Nephron progenitor cell (in vitro differentiated cells): ENCODE measurements around the gene MBD4.

Experiments used
- DNase-seq: peaks from one replicate; pipeline ENCODE4 v3.0.0; 2021
- H3K27ac Mint-ChIP-seq: 2 replicates; pipeline ENCODE4 v1.8.0; 2021; ENCODE audit warnings: mild to moderate bottlenecking, moderate library complexity, mixed read lengths
- H3K27me3 Mint-ChIP-seq: 2 replicates; pipeline ENCODE4 v1.8.0; 2021; ENCODE audit warnings: mild to moderate bottlenecking, low read depth, mixed read lengths; ENCODE audit not compliant: poor library complexity
- H3K36me3 Mint-ChIP-seq: 2 replicates; pipeline ENCODE4 v1.8.0; 2021; ENCODE audit warnings: low read depth, mixed read lengths
- H3K4me1 Mint-ChIP-seq: 2 replicates; pipeline ENCODE4 v1.8.0; 2021; ENCODE audit warnings: mixed read lengths
- H3K4me3 Mint-ChIP-seq: 2 replicates; pipeline ENCODE4 v1.8.0; 2021; ENCODE audit warnings: mild to moderate bottlenecking, moderate library complexity, mixed read lengths
- H3K9me3 Mint-ChIP-seq: 2 replicates; pipeline ENCODE4 v1.8.0; 2021; ENCODE audit warnings: mild to moderate bottlenecking, moderate library complexity, mixed read lengths
- TF ChIP-seq, protein P1 (sequence below): fragments of 200-600 bp; sonication (generic); IDR thresholded peaks from 2 replicates; pipeline ENCODE4 v1.5.0; 2021; ENCODE audit warnings: antibody characterized with exemption

Gene MBD4

DNA sequence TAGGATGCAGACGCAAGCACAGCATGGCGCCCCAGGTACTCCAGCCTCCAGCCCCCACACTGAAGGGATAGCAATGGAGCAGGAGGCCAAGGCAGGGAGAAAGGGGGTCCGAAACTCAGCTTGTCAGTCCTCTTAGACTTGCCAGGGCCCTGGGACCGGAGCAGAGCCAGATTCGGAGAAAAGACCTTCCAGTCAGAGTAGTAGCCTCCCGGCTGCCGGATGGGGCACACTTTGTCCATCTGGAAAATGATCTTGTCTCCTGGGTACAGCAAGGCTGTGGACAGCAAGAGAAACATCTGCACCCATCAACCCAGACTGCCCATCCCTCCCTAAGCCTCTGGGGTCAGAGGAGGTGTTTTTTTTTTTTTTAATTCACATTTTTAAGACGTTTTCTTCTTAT lies 35.6 kb downstream of the MBD4 start:
- Mint-ChIP-seq H3K27me3 (peaks cover 5% of the 10 kb centered on the region), H3K4me3 (no peak overlapping the region), H3K27ac (no peak overlapping the region), H3K36me3 (no peaks in the 10 kb centered on the region), H3K4me1 (peaks cover 10% of the 10 kb centered on the region), H3K9me3 (no peaks in the 10 kb centered on the region)
- TF ChIP-seq, protein P1, sequence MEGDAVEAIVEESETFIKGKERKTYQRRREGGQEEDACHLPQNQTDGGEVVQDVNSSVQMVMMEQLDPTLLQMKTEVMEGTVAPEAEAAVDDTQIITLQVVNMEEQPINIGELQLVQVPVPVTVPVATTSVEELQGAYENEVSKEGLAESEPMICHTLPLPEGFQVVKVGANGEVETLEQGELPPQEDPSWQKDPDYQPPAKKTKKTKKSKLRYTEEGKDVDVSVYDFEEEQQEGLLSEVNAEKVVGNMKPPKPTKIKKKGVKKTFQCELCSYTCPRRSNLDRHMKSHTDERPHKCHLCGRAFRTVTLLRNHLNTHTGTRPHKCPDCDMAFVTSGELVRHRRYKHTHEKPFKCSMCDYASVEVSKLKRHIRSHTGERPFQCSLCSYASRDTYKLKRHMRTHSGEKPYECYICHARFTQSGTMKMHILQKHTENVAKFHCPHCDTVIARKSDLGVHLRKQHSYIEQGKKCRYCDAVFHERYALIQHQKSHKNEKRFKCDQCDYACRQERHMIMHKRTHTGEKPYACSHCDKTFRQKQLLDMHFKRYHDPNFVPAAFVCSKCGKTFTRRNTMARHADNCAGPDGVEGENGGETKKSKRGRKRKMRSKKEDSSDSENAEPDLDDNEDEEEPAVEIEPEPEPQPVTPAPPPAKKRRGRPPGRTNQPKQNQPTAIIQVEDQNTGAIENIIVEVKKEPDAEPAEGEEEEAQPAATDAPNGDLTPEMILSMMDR = no peak
- DNase-seq = no peak

DNA sequence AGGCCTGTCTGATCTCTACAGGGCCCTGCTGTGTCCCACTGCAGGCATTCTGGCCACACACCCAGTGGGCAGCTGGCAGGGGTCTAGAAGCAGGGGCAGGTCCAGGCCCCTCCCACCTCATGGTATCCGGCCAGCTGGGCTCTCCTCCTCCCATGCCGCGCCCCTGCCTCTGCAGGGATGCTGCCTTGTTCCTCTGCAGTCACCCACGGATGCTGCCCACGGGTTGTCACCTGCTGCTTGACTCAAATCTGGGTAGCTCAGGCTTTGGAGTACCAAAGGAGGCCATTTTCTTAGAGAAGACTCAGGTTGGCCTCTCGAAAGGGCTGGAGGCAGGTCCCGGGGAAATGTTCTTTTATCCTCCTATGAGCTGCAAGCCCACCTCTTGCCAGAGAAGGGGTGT lies 36.3 kb downstream of the MBD4 start:
- DNase-seq = no peak
- Mint-ChIP-seq H3K9me3 (no peaks in the 10 kb centered on the region), H3K4me3 (no peak overlapping the region), H3K36me3 (no peaks in the 10 kb centered on the region), H3K4me1 (peaks cover 16% of the 10 kb centered on the region), H3K27ac (no peak overlapping the region), H3K27me3 (peaks cover 5% of the 10 kb centered on the region)
- TF ChIP-seq, protein P1 = no peak

DNA sequence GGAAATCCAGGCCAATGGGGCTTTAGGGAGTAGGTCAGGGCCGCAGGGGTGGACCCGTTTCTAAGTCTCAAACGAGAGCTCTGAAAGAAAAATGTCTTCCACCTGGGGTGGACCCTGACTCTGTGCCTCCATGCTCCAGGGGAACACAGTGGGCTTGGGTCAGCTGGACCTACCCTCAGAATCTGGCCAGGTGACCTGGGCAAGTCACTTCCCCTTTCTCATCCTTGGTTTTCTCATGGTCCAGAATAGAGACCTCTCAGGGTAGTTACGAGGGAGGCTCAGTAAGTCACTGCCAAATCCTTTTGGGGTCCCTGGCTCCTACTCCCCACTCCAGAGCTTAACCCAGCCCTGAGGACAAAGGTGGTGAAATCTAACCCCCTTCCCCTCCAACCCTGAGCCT lies 37.1 kb downstream of the MBD4 start:
- TF ChIP-seq, protein P1 = no peak
- Mint-ChIP-seq H3K9me3 (no peaks in the 10 kb centered on the region), H3K4me1 (peaks cover 25% of the 10 kb centered on the region), H3K36me3 (no peaks in the 10 kb centered on the region), H3K27ac (peak overlapping the region; percentile 58), H3K27me3 (peaks cover 5% of the 10 kb centered on the region), H3K4me3 (no peak overlapping the region)
- DNase-seq = no peak

DNA sequence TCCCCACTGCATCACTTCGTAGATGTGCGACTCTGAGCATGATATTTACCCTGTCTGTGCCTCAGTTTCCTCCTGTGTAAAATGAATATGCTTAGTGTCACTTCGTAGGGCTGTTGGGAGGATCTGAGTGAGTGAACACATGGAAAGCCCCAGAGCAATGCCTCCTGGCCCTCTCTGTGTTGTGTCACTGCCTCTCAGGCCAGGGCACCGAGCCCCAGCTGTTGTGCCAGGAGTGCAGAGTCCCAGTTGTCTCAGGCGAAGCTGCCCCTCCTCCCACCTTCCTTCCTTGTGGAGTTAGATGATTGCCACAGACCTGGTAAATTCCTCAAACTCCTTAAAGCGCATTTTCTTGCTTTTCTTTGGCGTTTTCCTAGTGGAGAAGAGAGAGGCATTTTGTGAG lies 37.5 kb downstream of the MBD4 start:
- H3K36me3 Mint-ChIP-seq = no peaks in the 10 kb centered on the region
- H3K4me1 Mint-ChIP-seq = peaks cover 29% of the 10 kb centered on the region
- no peaks in the 10 kb centered on the region for H3K9me3 Mint-ChIP-seq

DNA sequence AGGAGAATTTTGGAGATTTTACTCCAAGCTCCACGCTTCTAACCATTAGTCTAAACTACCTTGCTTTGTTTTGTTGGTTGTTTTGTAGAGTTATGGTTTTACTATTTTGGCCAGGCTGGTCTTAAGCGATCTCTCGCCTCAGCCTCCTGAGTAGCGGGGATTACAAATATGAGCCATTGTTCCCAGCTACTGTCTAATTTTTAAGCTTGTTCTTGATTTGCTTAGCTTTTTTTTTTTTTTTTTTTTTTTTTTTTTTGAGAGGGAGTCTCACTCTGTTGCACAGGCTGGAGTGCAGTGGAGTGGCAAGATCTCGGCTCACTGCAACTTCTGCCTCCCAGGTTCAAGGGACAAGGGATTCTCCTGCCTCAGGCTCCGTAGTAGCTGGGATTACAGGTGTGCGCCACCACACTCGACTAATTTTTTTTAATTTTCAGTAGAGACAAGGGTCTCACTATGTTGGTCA lies 39.8 kb downstream of the MBD4 start:
- H3K27me3 Mint-ChIP-seq = peaks cover 5% of the 10 kb centered on the region
- TF ChIP-seq, protein P1 = no peak
- no peaks in the 10 kb centered on the region for H3K36me3 Mint-ChIP-seq
- peak overlapping the region; percentile 100 for H3K27ac Mint-ChIP-seq
- H3K4me1 Mint-ChIP-seq = peaks cover 41% of the 10 kb centered on the region
- no peak for DNase-seq
- peak overlapping the region; percentile 99 for H3K4me3 Mint-ChIP-seq
- H3K9me3 Mint-ChIP-seq = no peaks in the 10 kb centered on the region

More for the DNA sequence above, 37.5 kb downstream of the MBD4 start:
- no peak for DNase-seq
- TF ChIP-seq, protein P1 = no peak
- H3K27ac Mint-ChIP-seq = no peak overlapping the region
- no peak overlapping the region for H3K4me3 Mint-ChIP-seq
- peaks cover 5% of the 10 kb centered on the region for H3K27me3 Mint-ChIP-seq

DNA sequence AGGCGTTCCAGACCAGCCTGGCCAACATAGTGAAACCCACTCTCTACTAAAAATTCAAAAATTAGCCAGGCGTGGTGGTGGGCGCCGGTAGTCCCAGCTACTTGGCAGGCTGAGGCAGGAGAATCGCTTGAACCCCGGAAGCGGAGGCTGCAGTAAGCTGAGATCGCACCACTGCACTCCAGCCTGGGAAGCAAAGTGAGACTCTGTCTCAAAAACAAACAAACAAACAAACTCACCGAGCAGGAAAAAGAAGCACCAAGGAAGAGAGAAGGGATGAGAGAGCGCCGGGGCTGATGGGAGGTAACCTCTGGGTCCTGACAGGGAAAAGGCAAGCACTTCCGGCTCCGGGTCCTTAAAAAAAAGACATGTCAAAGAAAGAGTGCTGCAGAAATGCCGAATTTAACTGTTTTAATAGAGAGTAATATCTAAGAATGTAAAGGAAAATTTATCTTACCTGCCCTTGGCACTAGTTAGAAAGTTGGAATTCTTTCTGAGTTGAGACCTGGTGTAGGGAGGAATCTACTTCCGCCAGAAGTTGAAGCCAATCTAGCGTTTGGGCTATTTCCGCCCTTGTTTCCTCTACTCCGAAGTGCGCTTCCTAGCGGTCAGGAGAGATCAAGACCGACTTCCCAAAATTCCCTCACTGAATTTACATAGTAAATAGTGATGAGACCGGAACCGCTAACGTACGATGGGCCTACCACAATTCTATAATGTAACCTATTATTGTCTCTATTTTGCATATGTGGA lies 40.4 kb downstream of the MBD4 start:
- peaks cover 45% of the 10 kb centered on the region for H3K4me1 Mint-ChIP-seq
- H3K4me3 Mint-ChIP-seq = peak overlapping the region; percentile 99
- DNase-seq = peak; percentile 68
- TF ChIP-seq, protein P1 = peak; percentile 61
- H3K36me3 Mint-ChIP-seq = peaks cover 4% of the 10 kb centered on the region
- H3K27me3 Mint-ChIP-seq = peaks cover 5% of the 10 kb centered on the region
- H3K9me3 Mint-ChIP-seq = no peaks in the 10 kb centered on the region
- peak overlapping the region; percentile 100 for H3K27ac Mint-ChIP-seq
